ENCODE data around the gene PEDS1.

GRCh38 chr20:50112512-50113419, 40.8 kb downstream of the PEDS1 start, which contains the start of gene UBE2V1:
- TF ChIP-seq CTCF (IDR thresholded peaks at IDR 0.05) (no peak), SOX15 (CRISPR knock-in tag; IDR thresholded peaks at IDR 0.05) (no peak), MXD4 (CRISPR knock-in tag; IDR thresholded peaks at IDR 0.05; ENCODE audit: borderline replicate concordance) (no peak), NFYB (CRISPR knock-in tag; conservative IDR thresholded peaks at IDR 0.05; ENCODE audit: low read depth) (no peak), MLX (CRISPR knock-in tag; IDR thresholded peaks at IDR 0.05) (no peak)
